Type B pancreatic cell (in vitro differentiated cells): ENCODE measurements around the gene MICALL2. TPM values are rescaled to one million over a fixed set of nuclear protein-coding genes. Genes with fewer than 3 reads are reported as not detected.

Source experiments
- DNase-seq: peaks from one replicate; pipeline ENCODE4 v3.0.0; 2021; ENCODE audit warnings: mixed read lengths; ENCODE audit not compliant: unreplicated experiment; ENCODE audit errors: extremely low spot score
- H3K27ac Mint-ChIP-seq: 2 replicates; pipeline ENCODE4 v1.8.0; 2021; ENCODE audit warnings: mild to moderate bottlenecking, mixed read lengths
- H3K27me3 Mint-ChIP-seq: 2 replicates; pipeline ENCODE4 v1.8.0; 2021; ENCODE audit warnings: mixed read lengths
- H3K36me3 Mint-ChIP-seq: 2 replicates; pipeline ENCODE4 v1.8.0; 2021; ENCODE audit warnings: mixed read lengths
- H3K4me1 Mint-ChIP-seq: one replicate; pipeline ENCODE4 v1.8.0; 2021; ENCODE audit warnings: mixed read lengths; ENCODE audit not compliant: unreplicated experiment
- H3K4me3 Mint-ChIP-seq: 2 replicates; pipeline ENCODE4 v1.8.0; 2021; ENCODE audit warnings: mild to moderate bottlenecking, mixed read lengths
- H3K9me3 Mint-ChIP-seq: 2 replicates; pipeline ENCODE4 v1.8.0; 2021; ENCODE audit warnings: mixed read lengths
- CTCF ChIP-seq: fragments of 200-600 bp; sonication (generic); conservative IDR thresholded peaks from 2 replicates; pipeline ENCODE4 v1.5.0; 2021; ENCODE audit warnings: antibody characterized with exemption, mild to moderate bottlenecking
- total RNA-seq: library from RNA; stranded (reverse); gene quantifications from 2 replicates; pipeline ENCODE4 v1.2.1, GENCODE V29; 2021; ENCODE audit warnings: low replicate concordance

MICALL2 gene
- total RNA-seq, 1 donor from 2014 or later = 12.3 TPM

GRCh38 chr7:1401011-1401410, 58.3 kb downstream of the MICALL2 start:
- Mint-ChIP-seq H3K27ac (no peak overlapping the region), H3K4me3 (no peak overlapping the region), H3K36me3 (no peaks in the 10 kb centered on the region), H3K4me1 (peaks cover 8% of the 10 kb centered on the region), H3K9me3 (no peaks in the 10 kb centered on the region), H3K27me3 (peaks cover 84% of the 10 kb centered on the region)
- DNase-seq = no peak
- no peak for TF ChIP-seq CTCF

GRCh38 chr7:1400371-1400770, 58.9 kb downstream of the MICALL2 start:
- H3K36me3 Mint-ChIP-seq = no peaks in the 10 kb centered on the region
- DNase-seq = no peak
- no peak overlapping the region for H3K4me3 Mint-ChIP-seq
- no peaks in the 10 kb centered on the region for H3K9me3 Mint-ChIP-seq
- H3K27me3 Mint-ChIP-seq = peaks cover 79% of the 10 kb centered on the region
- TF ChIP-seq CTCF = no peak
- H3K4me1 Mint-ChIP-seq = peaks cover 8% of the 10 kb centered on the region
- H3K27ac Mint-ChIP-seq = no peak overlapping the region

- DNase-seq = no peak
- TF ChIP-seq CTCF = no peak
- Mint-ChIP-seq H3K9me3 (no peaks in the 10 kb centered on the region), H3K27me3 (peaks cover 62% of the 10 kb centered on the region), H3K36me3 (no peaks in the 10 kb centered on the region), H3K27ac (no peak overlapping the region), H3K4me1 (no peaks in the 10 kb centered on the region), H3K4me3 (no peak overlapping the region)
These were observed 61.6 kb downstream of the MICALL2 start for GRCh38 chr7:1397491-1398327.

- Mint-ChIP-seq H3K36me3 (no peaks in the 10 kb centered on the region), H3K4me3 (no peak overlapping the region), H3K9me3 (peaks cover 4% of the 10 kb centered on the region), H3K27ac (no peak overlapping the region), H3K27me3 (peaks cover 58% of the 10 kb centered on the region), H3K4me1 (no peaks in the 10 kb centered on the region)
- no peak for TF ChIP-seq CTCF
- no peak for DNase-seq
These were observed 63.1 kb downstream of the MICALL2 start for GRCh38 chr7:1396195-1396594.

- H3K36me3 Mint-ChIP-seq = no peaks in the 10 kb centered on the region
- no peak for TF ChIP-seq CTCF
- no peak for DNase-seq
- peaks cover 5% of the 10 kb centered on the region for H3K9me3 Mint-ChIP-seq
- no peak overlapping the region for H3K27ac Mint-ChIP-seq
- H3K4me1 Mint-ChIP-seq = no peaks in the 10 kb centered on the region
- peaks cover 56% of the 10 kb centered on the region for H3K27me3 Mint-ChIP-seq
- no peak overlapping the region for H3K4me3 Mint-ChIP-seq
These were observed 63.8 kb downstream of the MICALL2 start for GRCh38 chr7:1395211-1396070.
